ENCODE data around the gene UCHL1.
"Not testable (repeated sequence)": the region's sequence is repeated elsewhere in the genome, so short reads cannot be mapped to it uniquely, and the experiment has no call there.

The UCHL1 gene

GRCh38 chr4:41236508-41236907, 20.2 kb upstream of the UCHL1 start:
- DNase-seq (ENCODE audit: low spot score) = no peak

- no peak for DNase-seq (ENCODE audit: low spot score)
These were observed 14.8 kb upstream of the UCHL1 start for GRCh38 chr4:41241919-41242318.

GRCh38 chr4:41245983-41246382, 10.7 kb upstream of the UCHL1 start:
- no peak for DNase-seq (ENCODE audit: low spot score)

- DNase-seq (ENCODE audit: low spot score) = peak; percentile 55
These were observed 493 bp upstream of the UCHL1 start for GRCh38 chr4:41256131-41256739.

- DNase-seq (ENCODE audit: low spot score) = peak; percentile 27
These were observed 651 bp downstream of the UCHL1 start for GRCh38 chr4:41257257-41257901.

- DNase-seq (ENCODE audit: low spot score) = peak; percentile 30
These were observed 1.2 kb downstream of the UCHL1 start for GRCh38 chr4:41257906-41258305.

GRCh38 chr4:41258783-41259182, 2.1 kb downstream of the UCHL1 start:
- DNase-seq (ENCODE audit: low spot score) = peak; percentile 73

GRCh38 chr4:41260116-41260733, 3.5 kb downstream of the UCHL1 start:
- no peak for DNase-seq (ENCODE audit: low spot score)

GRCh38 chr4:41262198-41262597, 5.5 kb downstream of the UCHL1 start:
- no peak for DNase-seq (ENCODE audit: low spot score)

- no peak for DNase-seq (ENCODE audit: low spot score)
These were observed 7.5 kb downstream of the UCHL1 start for GRCh38 chr4:41264212-41264611.

- no peak for DNase-seq (ENCODE audit: low spot score)
These were observed 11.3 kb downstream of the UCHL1 start for GRCh38 chr4:41267997-41268396.

GRCh38 chr4:41268721-41269517, 12.2 kb downstream of the UCHL1 start:
- no peak for DNase-seq (ENCODE audit: low spot score)

- no peak for DNase-seq (ENCODE audit: low spot score)
These were observed 13.0 kb downstream of the UCHL1 start for GRCh38 chr4:41269682-41270081.

- not testable (repeated sequence) for DNase-seq (ENCODE audit: low spot score)
These were observed 19.2 kb downstream of the UCHL1 start for GRCh38 chr4:41275931-41276330.

GRCh38 chr4:41280010-41280409, 23.3 kb downstream of the UCHL1 start:
- DNase-seq (ENCODE audit: low spot score) = no peak

- peak; percentile 91 for DNase-seq (ENCODE audit: low spot score)
These were observed 24.4 kb downstream of the UCHL1 start for GRCh38 chr4:41281038-41281634.

- DNase-seq (ENCODE audit: low spot score) = no peak
These were observed 25.6 kb downstream of the UCHL1 start for GRCh38 chr4:41282366-41282765.

GRCh38 chr4:41285202-41285863, 28.6 kb downstream of the UCHL1 start:
- no peak for DNase-seq (ENCODE audit: low spot score)

- no peak for DNase-seq (ENCODE audit: low spot score)
These were observed 29.1 kb downstream of the UCHL1 start for GRCh38 chr4:41285864-41286235.

- DNase-seq (ENCODE audit: low spot score) = no peak
These were observed 30.3 kb downstream of the UCHL1 start for GRCh38 chr4:41287005-41287404.

GRCh38 chr4:41287852-41288251, 31.1 kb downstream of the UCHL1 start:
- DNase-seq (ENCODE audit: low spot score) = no peak

GRCh38 chr4:41288254-41288653, 31.5 kb downstream of the UCHL1 start:
- no peak for DNase-seq (ENCODE audit: low spot score)
